Trophoblast cell (in vitro differentiated cells and primary cell): ENCODE results near the gene MRPS34.

ENCODE experiments used
- DNase-seq, 2 donors: peaks; one replicate each; pipeline ENCODE4 v3.0.0-alpha.2; 2016
- H2AFZ ChIP-seq: 2 replicates; pipeline ENCODE4 v1.6.1; 2013; ENCODE audit warnings: low read length, moderate library complexity, mild to moderate bottlenecking; ENCODE audit not compliant: insufficient read depth, poor library complexity
- H2AK5ac ChIP-seq: 2 replicates; pipeline ENCODE4 v1.6.1; 2013; ENCODE audit warnings: mild to moderate bottlenecking, low read length
- H2BK120ac ChIP-seq: 2 replicates; pipeline ENCODE4 v1.6.1; 2013; ENCODE audit warnings: low read length, mild to moderate bottlenecking, moderate library complexity; ENCODE audit not compliant: insufficient read depth, poor library complexity
- H2BK12ac ChIP-seq: 2 replicates; pipeline ENCODE4 v1.6.1; 2013; ENCODE audit warnings: mild to moderate bottlenecking, low read length, moderate library complexity
- H2BK5ac ChIP-seq: 2 replicates; pipeline ENCODE4 v1.6.1; 2013; ENCODE audit warnings: low read length, low read depth, moderate library complexity, mild to moderate bottlenecking; ENCODE audit not compliant: poor library complexity
- H3K14ac ChIP-seq: 2 replicates; pipeline ENCODE4 v1.6.1; 2013; ENCODE audit warnings: mild to moderate bottlenecking, low read length
- H3K18ac ChIP-seq: 2 replicates; pipeline ENCODE4 v1.6.1; 2013; ENCODE audit warnings: mild to moderate bottlenecking, low read length
- H3K23ac ChIP-seq: 2 replicates; pipeline ENCODE4 v1.6.1; 2013; ENCODE audit warnings: low read length
- H3K27ac ChIP-seq: 2 replicates; pipeline ENCODE4 v1.5.1; 2013; ENCODE audit warnings: low read depth, mild to moderate bottlenecking, inconsistent platforms, low read length, moderate library complexity
- H3K27me3 ChIP-seq: 2 replicates; pipeline ENCODE4 v1.6.1; 2013; ENCODE audit warnings: inconsistent platforms, mild to moderate bottlenecking, low read length, moderate library complexity; ENCODE audit not compliant: insufficient read depth
- H3K36me3 ChIP-seq, 2 experiments: 1 replicate in 1 of 2; 2 replicates in 1 of 2; pipeline ENCODE4 v1.6.1; 2013; ENCODE audit warnings: low read length in 2 of 2, mild to moderate bottlenecking in 2 of 2, moderate library complexity in 1 of 2; ENCODE audit not compliant: insufficient read depth in 2 of 2, control insufficient read depth in 1 of 2
- H3K4ac ChIP-seq: 2 replicates; pipeline ENCODE4 v1.6.1; 2013; ENCODE audit warnings: low read depth, mild to moderate bottlenecking, low read length, moderate library complexity
- H3K4me1 ChIP-seq, 2 experiments: 1 replicate in 1 of 2; 2 replicates in 1 of 2; pipeline ENCODE4 v1.6.1; 2013; ENCODE audit warnings: low read length in 2 of 2, mild to moderate bottlenecking in 2 of 2, moderate library complexity in 1 of 2; ENCODE audit not compliant: insufficient read depth in 2 of 2, control insufficient read depth in 1 of 2
- H3K4me2 ChIP-seq: 2 replicates; pipeline ENCODE4 v1.6.1; 2013; ENCODE audit warnings: inconsistent platforms, mild to moderate bottlenecking, low read length, moderate library complexity
- H3K4me3 ChIP-seq: 2 replicates; pipeline ENCODE4 v1.5.1; 2013; ENCODE audit warnings: mild to moderate bottlenecking, low read depth, low read length, inconsistent platforms
- H3K79me1 ChIP-seq: one replicate; pipeline ENCODE4 v1.6.1; 2013; ENCODE audit warnings: low read length
- H3K79me2 ChIP-seq: 2 replicates; pipeline ENCODE4 v1.6.1; 2013; ENCODE audit warnings: low read length, mild to moderate bottlenecking; ENCODE audit not compliant: control insufficient read depth, insufficient read depth, poor library complexity
- H3K9ac ChIP-seq: 2 replicates; pipeline ENCODE4 v1.6.1; 2013; ENCODE audit warnings: mild to moderate bottlenecking, low read length
- H3K9me3 ChIP-seq: 2 replicates; pipeline ENCODE4 v1.6.1; 2013; ENCODE audit warnings: low read depth, mild to moderate bottlenecking, control low read depth, inconsistent platforms, low read length; ENCODE audit not compliant: insufficient read depth
- H4K12ac ChIP-seq: 2 replicates; pipeline ENCODE4 v1.6.1; 2013; ENCODE audit warnings: low read depth, mild to moderate bottlenecking, low read length, moderate library complexity
- H4K8ac ChIP-seq: 2 replicates; pipeline ENCODE4 v1.6.1; 2013; ENCODE audit warnings: low read depth, mild to moderate bottlenecking, low read length, moderate library complexity
- H4K91ac ChIP-seq: one replicate; pipeline ENCODE4 v1.6.1; 2013; ENCODE audit warnings: low read depth, mild to moderate bottlenecking, low read length, moderate library complexity
- WGBS: extraction: QIAGEN DNeasy Blood & Tissue Kit; methylation state at CpG from one replicate; pipeline ENCODE4 v1.1.7; 2013; ENCODE audit warnings: missing lambda C conversion rate; ENCODE audit not compliant: insufficient read length, insufficient coverage; ENCODE audit errors: extremely low coverage; 5-methylcytosine and 5-hydroxymethylcytosine counted together

MRPS34 gene

GRCh38 chr16:1794221-1794871 lies 21.4 kb upstream of the MRPS34 start:
- H2AK5ac ChIP-seq, result no peak overlapping the region
- no peak overlapping the region for H3K4ac ChIP-seq
- DNase-seq, result no peak
- no peak overlapping the region for H2BK5ac ChIP-seq
- H3K36me3 ChIP-seq, result peaks cover 23 to 27% of the 10 kb centered on the region in 2 experiments
- H3K79me2 ChIP-seq, result no peaks in the 10 kb centered on the region
- H3K9ac ChIP-seq, result no peak overlapping the region
- no peak overlapping the region for H4K12ac ChIP-seq
- H3K4me1 ChIP-seq, result no peaks in the 10 kb centered on the region
- no CpG with 5 or more reads among the region's 18 CpGs for WGBS
- no peaks in the 10 kb centered on the region for H3K27me3 ChIP-seq
- peaks cover 7% of the 10 kb centered on the region for H3K9me3 ChIP-seq
- H3K27ac ChIP-seq, result no peak overlapping the region
- no peak overlapping the region for H3K23ac ChIP-seq
- no peak overlapping the region for H3K4me2 ChIP-seq
- H4K91ac ChIP-seq, result no peak overlapping the region
- H2AFZ ChIP-seq, result no peak overlapping the region
- H3K79me1 ChIP-seq, result no peaks in the 10 kb centered on the region
- no peak overlapping the region for H4K8ac ChIP-seq
- no peak overlapping the region for H3K18ac ChIP-seq
- H2BK120ac ChIP-seq, result no peak overlapping the region
- no peak overlapping the region for H2BK12ac ChIP-seq
- H3K14ac ChIP-seq, result no peak overlapping the region
- no peak overlapping the region for H3K4me3 ChIP-seq

- no peak within 1 kb of the TSS for H4K91ac ChIP-seq
- H3K79me1 ChIP-seq, result no peaks in the 10 kb centered on the region
- no peak within 1 kb of the TSS for H3K27ac ChIP-seq
- H3K9me3 ChIP-seq, result peaks cover 5% of the 10 kb centered on the region
- WGBS, result no CpG with 5 or more reads among the region's 28 CpGs
- no peak for DNase-seq
- no peak within 1 kb of the TSS for H2BK5ac ChIP-seq
- no peaks in the 10 kb centered on the region for H3K79me2 ChIP-seq
- H3K9ac ChIP-seq, result no peak within 1 kb of the TSS
- no peak within 1 kb of the TSS for H3K4me2 ChIP-seq
- H4K8ac ChIP-seq, result no peak within 1 kb of the TSS
- H2BK120ac ChIP-seq, result no peak within 1 kb of the TSS
- no peak within 1 kb of the TSS for H3K18ac ChIP-seq
- H3K23ac ChIP-seq, result no peak within 1 kb of the TSS
- no peak within 1 kb of the TSS for H3K14ac ChIP-seq
- no peak within 1 kb of the TSS for H2AFZ ChIP-seq
- no peaks in the 10 kb centered on the region for H3K27me3 ChIP-seq
- H3K4me3 ChIP-seq, result no peak within 1 kb of the TSS
- H4K12ac ChIP-seq, result no peak within 1 kb of the TSS
- H2AK5ac ChIP-seq, result no peak within 1 kb of the TSS
- H3K4ac ChIP-seq, result no peak within 1 kb of the TSS
- no peaks in the 10 kb centered on the region for H3K4me1 ChIP-seq
- H2BK12ac ChIP-seq, result no peak within 1 kb of the TSS
- peaks cover 28 to 33% of the 10 kb centered on the region in 2 experiments for H3K36me3 ChIP-seq
These were observed 20.8 kb upstream of the MRPS34 start, which contains the start of gene IGFALS for GRCh38 chr16:1793578-1794220. IGFALS (minus strand) TSS chr16:1793705; CDS start chr16:1793652, 53 bp downstream.

- Histone ChIP-seq H4K12ac (no peak overlapping the region), H3K14ac (no peak overlapping the region)
- WGBS, result no CpG with 5 or more reads among the region's 33 CpGs
These were observed 20.1 kb upstream of the MRPS34 start for GRCh38 chr16:1792836-1793577.

GRCh38 chr16:1791943-1792812 lies 19.2 kb upstream of the MRPS34 start:
- Histone ChIP-seq H3K36me3 (peaks cover 43 to 48% of the 10 kb centered on the region in 2 experiments), H3K27ac (no peak overlapping the region), H3K23ac (no peak overlapping the region), H3K4ac (no peak overlapping the region), H2AFZ (no peak overlapping the region), H3K79me2 (no peaks in the 10 kb centered on the region), H3K4me3 (no peak overlapping the region), H3K14ac (no peak overlapping the region), H3K18ac (no peak overlapping the region), H3K4me2 (no peak overlapping the region), H2BK5ac (no peak overlapping the region), H3K4me1 (no peaks in the 10 kb centered on the region), H3K79me1 (no peaks in the 10 kb centered on the region), H4K91ac (no peak overlapping the region), H2BK12ac (no peak overlapping the region), H3K9ac (no peak overlapping the region), H4K12ac (no peak overlapping the region), H3K9me3 (no peaks in the 10 kb centered on the region), H2AK5ac (no peak overlapping the region), H4K8ac (no peak overlapping the region), H2BK120ac (no peak overlapping the region), H3K27me3 (no peaks in the 10 kb centered on the region)
- WGBS, result no CpG with 5 or more reads among the region's 59 CpGs
- DNase-seq, result no peak

More at GRCh38 chr16:1792836-1793577, 20.1 kb upstream of the MRPS34 start:
- H4K8ac ChIP-seq, result no peak overlapping the region
- H3K27ac ChIP-seq, result no peak overlapping the region
- no peaks in the 10 kb centered on the region for H3K79me2 ChIP-seq
- H2BK12ac ChIP-seq, result no peak overlapping the region
- H3K9ac ChIP-seq, result no peak overlapping the region
- H2BK120ac ChIP-seq, result no peak overlapping the region
- H3K4me2 ChIP-seq, result no peak overlapping the region
- H2AFZ ChIP-seq, result no peak overlapping the region
- H3K18ac ChIP-seq, result no peak overlapping the region
- H4K91ac ChIP-seq, result no peak overlapping the region
- no peaks in the 10 kb centered on the region for H3K27me3 ChIP-seq
- H3K79me1 ChIP-seq, result no peaks in the 10 kb centered on the region
- H3K4me1 ChIP-seq, result no peaks in the 10 kb centered on the region
- H2BK5ac ChIP-seq, result no peak overlapping the region
- DNase-seq, result no peak
- no peak overlapping the region for H3K4ac ChIP-seq
- H3K36me3 ChIP-seq, result peaks cover 35 to 40% of the 10 kb centered on the region in 2 experiments
- H3K23ac ChIP-seq, result no peak overlapping the region
- no peak overlapping the region for H2AK5ac ChIP-seq
- H3K9me3 ChIP-seq, result peaks cover 2% of the 10 kb centered on the region
- H3K4me3 ChIP-seq, result no peak overlapping the region
